UCSD-AML1 (cell line): ENCODE results near the gene MSMB.

Experiments used
- DNase-seq: peaks from one replicate; lab custom pipeline; 2025; ENCODE audit not compliant: unreplicated experiment; lab: John Stamatoyannopoulos, UW

The MSMB gene

DNA sequence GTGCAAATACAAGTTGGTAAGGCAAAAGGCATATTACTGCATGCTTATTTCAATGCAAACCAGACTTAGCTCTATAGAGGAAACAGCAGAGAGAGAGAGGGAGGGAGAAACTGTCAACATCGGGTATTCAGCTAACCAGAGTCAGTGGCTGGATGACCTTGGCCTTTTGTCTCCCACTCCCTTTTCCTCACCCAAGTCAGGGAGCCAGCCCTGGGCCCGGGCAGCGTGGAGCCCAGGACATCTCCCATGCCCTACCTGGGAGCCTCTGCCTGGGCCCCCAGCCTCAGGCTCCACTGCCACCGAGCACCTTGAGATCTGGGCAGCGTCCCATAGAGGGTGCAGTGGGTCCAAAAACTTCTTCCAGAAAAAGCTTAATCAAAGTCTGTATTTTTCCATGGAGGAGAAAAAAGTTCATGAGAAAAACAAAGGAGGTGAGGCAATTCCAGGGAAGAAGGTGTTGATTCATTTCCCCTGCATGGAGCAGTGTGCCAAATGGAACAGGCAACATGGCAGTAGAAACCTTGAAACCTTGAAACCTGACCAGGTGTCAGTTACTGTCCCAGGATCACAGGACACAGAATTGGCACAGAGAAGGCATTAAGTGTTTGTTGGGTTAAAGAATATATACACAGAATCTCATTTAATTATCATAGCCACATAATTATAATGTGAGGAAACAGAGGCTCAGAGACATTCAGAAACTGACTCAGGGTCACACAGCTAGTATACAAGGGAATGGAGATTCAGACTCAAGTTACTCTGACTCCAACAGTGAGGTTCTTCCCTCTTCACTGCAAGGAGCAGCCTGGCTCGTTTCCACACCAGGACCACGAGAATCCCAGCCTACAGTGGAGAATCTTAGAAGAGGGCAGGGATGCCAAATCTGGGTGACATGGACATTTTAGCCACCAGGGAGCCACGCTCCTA lies 9.9 kb downstream of the MSMB start:
- DNase-seq = no peak

DNA sequence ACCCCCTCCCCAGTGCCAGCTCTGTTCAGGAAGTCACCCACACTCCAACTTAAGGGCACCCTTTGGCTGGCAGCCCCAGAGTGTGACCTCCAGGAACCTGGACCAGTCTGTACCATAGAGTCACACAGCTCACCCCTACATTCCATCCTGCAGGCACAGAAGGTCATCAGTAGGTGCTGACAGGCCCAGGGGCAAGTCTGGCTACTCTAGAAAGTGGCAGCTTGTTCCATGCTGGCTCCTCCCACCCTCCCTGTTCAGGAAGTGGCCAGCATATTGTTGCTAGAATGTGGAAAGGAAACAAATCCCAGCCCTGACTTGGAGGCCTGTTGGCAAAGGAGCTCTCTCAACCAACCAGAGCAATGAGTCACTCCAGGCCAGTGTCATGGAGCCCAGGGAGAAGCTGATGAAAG lies 12.5 kb downstream of the MSMB start:
- no peak for DNase-seq

DNA sequence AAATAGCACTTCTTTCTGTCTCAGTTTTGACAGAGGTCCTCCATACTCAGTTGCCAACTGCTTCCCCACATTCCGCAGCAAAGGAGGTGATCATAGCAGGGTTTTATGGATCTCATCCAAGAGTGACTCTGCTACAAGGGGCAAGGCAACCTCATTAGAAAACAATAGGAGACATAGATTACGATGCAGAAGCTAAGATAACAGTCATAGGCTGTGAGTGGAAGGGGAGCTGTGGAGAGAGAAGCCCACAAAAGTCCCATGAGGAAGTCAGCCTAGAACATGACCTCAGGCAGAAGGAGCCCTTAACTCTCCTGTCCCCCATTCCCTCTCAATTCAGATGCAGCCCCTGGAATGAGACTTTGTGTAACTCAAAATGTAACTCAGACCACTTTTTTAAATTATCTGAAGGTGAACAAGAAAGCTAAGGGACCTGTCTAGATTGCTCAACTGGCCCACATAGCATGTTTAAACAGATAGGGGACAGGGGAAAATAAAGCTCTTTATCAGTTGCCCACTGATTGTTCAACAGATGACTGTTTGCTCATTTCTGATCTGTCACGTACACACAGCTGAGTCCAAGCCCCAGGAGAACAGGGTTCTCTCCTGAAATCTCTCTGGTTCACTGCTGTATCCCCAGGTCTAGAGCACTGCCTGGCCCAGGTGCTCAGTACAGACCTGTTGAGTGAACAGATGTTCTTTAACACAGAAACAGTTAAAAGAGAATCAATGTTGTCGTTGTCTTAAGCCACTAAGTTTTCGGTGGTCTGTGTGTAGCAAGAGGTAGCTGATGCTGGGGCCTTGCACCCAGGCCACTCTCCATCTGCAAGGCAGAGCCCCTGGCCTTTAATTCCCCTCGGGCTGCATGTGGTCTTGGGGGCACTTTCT lies 14.2 kb downstream of the MSMB start:
- no peak for DNase-seq

DNA sequence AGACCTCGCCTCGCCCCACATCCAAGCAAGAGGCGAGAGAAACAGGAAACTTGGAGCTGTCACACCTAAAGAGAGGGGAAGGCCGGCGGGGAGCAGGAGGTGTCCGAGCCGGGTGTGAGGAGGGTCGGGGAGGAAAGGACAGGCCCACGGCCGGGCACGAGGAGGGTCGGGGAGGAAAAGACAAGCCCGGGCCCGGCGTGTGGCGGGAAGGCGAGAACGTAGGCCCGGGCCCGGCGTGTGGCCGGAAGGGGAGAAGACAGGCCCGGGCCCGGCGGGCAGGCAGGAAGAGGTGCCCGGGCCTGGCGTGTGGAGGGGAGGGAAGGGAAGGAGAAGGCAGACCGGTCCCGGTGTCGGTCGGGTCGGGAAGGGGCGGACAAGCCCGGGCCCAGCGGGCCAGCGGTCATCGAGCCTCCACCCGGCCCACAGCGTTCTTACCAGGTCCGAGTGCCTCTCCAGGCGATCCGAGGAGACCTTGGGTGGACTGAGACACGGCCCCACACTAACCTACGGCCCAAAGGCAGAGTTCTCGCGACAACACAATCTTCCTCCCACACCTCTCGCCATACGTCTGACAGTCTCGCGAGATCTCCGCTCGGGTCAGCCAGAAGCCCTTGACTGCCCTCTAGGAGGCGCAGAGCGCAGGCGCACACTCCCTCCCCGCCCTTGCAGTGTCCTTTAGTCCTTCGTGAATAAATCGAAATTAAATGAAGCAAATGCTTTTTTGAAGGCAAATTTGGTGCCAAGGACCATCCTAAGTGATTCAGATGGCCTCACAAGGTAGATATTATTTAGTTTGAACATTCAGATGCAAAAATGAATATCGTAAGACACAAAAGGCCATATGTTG lies 15.8 kb downstream of the MSMB start, which contains the start of gene NCOA4:
TSS of gene NCOA4 (minus strand) at position 533 of the 847 bp plus-strand sequence. CDS start 13,943 bp downstream, outside the sequence.
- DNase-seq = peak; percentile 93

DNA sequence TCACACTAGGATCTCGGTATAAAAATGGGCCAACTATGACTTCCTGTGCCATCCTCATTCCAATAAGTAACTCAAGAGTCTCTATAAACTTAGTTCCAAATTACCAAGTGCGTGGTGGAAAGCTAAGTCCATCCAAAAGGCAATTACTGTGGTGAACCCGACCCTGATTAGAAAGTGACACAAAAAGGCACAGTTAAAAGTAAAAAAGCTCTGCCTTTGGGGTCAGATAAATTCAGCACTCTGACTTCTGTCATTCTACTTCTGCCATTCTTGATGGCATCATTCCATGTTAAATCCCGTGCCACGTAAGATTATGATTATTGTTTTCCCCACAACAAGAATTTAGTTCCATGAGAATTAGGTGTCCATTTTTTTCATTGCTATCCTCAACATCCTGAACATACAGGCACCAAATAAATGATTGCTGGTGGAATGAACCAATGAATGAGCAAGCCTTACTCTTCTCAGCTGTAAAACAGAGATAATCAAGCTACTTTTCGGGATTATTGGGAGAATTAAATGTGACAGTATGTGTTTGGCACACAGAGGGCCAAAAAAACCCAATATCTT lies 16.5 kb downstream of the MSMB start:
- DNase-seq = no peak

DNA sequence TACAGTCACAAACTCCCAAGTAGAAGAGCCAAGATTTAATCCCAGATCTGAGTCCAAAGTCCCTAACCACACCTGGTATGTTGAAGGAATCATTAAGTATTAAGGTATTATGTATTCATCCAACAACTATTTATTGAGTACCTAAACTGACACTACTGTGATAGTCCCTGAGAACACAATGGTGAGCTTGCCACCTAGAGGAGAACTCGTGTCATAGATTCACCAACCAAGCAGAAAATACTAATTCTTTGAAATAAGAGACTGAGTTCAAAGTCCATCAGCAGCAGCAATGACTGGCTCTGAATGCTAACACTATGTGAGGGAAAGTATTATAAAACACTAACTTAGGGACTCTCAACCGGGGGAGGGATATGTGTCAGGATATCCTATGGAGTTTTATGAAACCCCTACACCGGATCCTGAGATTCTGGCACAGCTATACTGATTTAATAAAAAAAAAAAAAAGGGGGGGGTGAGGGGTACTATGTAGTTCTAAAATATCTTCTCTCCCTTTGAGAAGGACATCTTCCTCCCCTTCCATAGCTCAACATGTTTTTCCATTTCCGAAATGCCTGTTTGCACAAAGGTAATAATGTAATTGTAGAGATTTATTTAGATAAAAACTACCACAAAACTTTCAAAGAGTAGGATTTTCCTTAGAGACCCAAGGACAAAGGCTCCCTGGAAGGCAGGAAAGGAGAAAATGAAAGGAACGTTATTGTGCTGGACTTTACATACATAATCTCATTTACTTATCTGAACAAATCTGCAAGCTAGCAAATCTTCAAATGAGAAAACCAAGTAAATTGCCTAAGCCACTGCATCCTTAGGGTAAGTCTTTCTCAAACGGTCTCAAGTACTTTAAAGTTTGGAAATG lies 17.2 kb downstream of the MSMB start:
- DNase-seq = no peak

DNA sequence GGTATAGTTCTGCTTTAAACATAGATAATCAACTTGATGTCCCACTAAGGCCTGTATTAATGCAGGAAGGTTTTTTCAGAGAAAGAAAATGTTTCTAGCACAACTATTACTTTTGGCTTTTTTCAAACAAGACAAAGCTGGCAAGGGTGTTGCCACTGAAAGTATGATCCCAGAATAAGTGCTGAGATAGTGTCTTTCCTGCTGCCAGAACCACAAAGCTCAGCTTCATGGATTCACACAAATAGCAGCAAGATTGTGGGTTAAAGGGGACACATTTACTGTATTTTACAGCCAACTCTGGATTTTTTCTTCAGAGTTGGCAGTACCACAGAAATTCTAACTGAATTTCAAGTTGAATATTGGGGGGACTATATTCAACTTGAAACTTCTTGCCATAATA lies 20.0 kb downstream of the MSMB start:
- no peak for DNase-seq

DNA sequence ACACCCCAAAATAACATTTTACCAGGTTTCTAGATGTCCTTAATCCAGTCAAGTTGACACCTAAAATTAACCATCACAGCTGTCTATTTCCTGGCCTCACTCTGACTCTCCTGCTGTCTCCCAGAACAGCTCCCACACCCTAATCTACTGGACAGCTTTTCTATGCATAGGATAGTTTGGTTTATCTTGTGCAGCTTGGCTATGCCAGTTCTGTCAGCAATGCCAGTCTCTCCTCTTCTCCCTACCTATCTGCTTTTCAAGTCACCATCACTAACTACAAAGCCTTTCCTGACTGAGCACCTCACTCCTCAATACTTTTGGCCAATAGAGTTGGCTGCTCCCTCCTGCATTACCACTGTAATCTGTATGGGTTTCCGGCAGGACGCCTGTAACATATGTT lies 20.7 kb downstream of the MSMB start:
- no peak for DNase-seq

DNA sequence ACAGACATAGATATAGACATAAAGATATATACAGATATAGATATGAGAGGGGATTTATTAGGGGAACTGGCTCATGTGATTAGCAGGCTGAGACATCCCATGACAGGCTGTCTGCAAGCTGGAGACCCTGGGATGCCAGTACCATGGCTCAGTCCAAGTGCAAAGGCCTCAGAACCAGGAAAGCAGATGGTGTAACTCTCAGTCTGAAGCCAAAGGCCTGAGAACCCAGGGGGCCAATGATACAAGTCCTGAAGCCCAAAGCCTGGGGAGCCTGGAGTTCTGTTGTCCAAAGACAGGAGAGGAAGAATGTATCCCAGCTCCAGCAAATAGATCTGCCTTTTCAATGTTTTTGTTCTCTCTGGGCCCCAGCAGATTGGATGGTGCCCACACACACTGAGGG lies 21.1 kb downstream of the MSMB start:
- no peak for DNase-seq

DNA sequence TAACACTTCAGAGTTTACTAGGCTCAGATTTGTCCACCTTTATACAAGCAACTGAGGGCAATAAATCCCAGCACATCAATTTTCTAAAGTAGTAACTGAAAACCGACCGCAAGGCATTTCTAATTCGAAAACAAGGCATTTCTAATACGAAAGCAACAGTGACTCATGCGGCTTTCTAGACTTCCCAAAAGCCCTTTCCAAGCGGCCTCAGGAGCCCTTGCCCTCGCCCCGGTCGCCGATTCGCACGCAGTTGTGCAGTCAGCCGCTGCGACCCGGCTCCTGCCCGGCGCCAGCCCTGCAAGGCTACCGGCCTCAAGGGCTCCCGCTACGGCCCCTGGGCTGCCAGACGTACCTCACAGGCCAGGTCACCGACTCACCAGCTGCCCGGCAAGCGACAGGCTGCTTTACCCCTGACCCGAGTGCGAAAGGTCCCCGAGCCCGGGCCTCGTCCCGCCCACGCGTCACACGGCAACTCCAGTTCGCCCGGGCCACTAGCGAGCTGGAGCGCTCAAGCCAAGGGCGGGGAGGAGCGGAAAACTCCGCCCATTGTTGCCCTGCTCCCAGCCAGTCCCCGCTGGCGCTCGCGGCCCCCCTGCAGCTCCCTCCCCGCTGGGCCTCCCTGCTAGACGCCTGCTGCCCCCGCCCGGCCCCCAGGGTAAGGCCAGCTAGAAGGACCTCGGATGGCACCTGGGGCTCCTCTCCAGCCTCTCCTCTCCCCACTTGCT lies 22.9 kb downstream of the MSMB start:
- DNase-seq = peak; percentile 94

DNA sequence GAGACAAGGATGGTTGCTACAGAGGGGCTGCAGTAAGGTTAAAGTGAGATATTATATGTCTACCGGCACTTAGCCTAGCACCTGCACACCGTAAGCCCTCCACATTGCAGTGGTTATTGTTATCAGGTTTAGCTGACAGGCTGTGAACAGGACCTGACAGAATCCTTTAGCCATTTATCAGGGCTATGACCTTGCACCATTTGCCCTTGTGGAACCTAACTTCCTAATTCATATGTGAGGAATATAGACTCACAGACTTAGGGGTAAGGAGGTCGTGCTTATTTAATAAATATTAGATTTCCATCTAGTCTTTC lies 25.8 kb downstream of the MSMB start:
- DNase-seq = no peak

DNA sequence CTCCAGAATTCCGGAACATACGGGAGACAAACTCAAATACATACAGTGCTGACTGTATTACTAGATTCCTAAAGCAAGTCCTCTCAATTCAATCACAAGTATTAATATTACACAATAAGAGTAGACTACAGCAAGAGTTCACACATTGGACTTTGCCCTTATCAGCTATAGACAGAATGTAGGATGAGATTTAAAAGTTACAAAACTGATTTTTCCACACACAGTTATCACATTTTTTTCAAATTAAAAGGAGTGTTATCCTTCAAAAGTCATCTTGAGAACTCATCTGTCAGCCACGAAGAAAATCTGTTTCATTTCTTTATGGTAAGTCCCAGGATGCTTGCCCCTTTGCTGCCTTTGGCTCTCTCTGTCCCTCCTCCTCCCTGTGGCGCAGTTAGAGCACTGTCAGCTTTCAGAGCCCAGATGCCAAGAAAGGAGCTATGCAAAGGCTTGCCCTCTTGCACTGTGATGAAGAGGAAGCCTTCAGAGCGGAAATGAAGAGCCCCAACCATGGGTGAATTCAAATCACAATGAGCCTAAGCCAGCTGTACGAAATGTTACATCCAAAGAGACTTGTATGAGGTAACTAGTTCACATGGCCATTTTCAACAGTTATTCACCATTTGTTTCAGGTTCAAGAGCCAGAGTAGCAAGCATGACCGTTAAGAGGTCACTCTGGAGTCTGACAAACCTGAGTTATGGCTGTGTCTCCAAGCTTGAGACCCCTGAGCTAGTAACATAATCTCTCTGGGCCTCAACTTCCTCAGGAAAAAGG lies 26.3 kb downstream of the MSMB start:
- DNase-seq = no peak

DNA sequence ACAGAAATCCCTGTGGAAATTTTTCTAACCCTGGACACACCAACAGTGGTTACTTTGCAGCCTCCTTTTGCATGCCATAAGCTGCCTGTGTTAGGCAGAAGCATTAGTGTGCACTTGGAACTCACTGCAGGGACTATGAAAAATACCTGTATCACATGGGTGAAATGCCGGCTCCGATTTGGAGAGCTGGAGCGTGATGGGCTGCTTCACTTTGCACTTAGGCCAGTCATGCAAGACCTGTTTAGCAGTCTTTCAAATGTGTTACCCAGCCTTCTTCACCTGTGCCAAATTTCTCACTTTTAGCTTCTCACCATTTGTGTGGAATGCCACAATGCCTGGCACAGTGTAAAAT lies 26.9 kb downstream of the MSMB start:
- no peak for DNase-seq

DNA sequence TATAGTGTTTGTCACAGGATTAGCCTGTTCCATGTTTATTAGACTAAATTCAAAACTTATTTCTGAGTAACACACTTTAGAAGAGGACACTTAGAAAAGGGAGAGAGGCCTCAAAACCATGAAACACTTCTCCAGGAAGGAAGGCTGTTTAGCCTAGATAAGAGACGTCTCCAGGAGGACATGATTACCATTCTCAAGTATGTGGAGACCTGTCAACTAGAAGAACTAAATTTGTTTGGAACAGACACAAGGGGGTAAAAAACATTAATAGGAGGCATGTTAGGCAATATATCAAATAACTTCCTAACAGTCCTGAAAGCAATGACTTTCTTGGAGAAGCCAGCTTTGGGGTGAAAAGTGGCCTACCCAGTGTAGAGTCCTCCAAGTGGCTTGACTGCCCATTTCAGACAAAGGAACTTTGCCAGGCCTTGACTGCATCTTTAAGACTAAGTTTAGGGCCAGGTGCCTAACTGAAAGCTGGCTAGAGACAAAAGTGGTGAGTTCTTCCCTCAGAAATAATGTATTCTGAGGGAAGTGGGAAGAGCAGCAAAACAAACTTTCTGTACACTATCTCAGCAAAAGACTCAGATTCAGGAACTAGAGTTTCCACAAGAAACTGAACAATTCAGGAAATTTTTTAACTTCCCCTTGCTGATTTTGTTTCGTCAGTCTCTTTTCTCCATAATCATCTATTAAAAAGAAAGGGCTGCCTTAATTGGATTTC lies 27.5 kb downstream of the MSMB start:
- no peak for DNase-seq

DNA sequence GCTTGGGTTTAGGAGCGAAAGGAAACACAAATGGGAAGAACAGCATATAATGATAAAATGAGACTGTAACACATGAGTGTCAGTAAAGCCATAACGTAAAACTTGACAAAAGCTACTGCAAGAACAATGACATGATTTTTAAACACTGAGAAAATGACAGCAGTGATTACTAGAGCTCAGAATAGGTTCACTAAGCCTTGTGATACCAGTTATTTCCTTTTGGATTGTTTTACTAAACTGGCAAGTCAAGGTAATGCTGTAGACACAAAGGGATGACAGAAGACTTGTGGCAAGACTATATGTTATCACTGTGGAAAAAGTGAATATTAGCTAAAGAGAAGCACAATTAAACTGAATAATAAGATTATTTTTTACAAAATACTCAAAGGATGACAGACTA lies 28.3 kb downstream of the MSMB start:
- DNase-seq = no peak

DNA sequence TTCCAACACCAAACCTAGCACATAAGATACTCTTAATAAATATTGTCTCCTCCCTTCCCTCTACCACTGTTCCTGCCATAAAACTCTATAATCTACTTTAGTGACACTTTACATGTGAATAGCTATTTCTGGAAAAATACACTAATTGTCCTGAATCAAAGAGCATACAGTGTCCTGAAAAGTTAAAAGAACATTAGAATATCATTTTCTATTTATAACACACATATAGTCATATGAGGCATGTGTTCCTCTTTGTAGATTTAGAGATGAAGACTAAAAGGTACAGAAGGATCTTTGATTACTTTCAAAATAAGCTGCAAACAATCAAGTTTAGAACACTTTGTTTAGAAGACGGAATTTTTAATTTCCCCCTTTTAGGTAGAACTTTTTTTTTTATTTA lies 29.3 kb downstream of the MSMB start:
- no peak for DNase-seq

DNA sequence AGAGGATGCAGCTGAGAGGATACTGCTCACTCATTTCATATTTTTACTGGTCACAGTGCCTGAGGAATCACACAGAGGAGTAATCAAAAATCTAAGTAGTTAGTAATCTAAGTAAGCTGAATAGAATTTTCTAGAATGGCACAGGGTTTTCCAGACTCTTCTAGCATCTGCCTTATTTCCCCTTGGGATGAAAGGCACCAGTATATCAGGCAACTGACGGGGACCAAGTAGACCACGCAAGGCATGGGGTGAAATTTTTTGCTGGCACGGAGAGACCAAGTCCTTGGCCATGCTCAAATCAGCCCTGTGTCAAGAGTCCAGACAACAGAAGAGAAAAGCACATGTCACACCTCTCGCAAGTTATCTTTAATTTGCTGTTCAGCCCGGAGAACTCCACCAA lies 29.9 kb downstream of the MSMB start:
- DNase-seq = no peak
